Peyer's patch (tissue), 4 donors: ENCODE measurements around the gene EPB41L1. TPM values are rescaled to one million over a fixed set of nuclear protein-coding genes. Genes with fewer than 3 reads are reported as not detected.

Experiments
- DNase-seq, 3 donors: peaks; one replicate each; pipeline ENCODE4 v3.0.0-alpha.2; 2017 to 2019
- H3K27ac ChIP-seq, 4 donors: fragments of 200-600 bp; sonication (generic); one replicate each; pipeline ENCODE4 v1.5.1; 2016 to 2019
- H3K27me3 ChIP-seq, 2 donors: fragments of 200-600 bp; sonication (generic); one replicate each; pipeline ENCODE4 v1.5.1; 2019
- H3K36me3 ChIP-seq, 3 donors: fragments of 200-600 bp; sonication (generic); one replicate each; pipeline ENCODE4 v1.5.1; 2016 to 2019
- H3K4me1 ChIP-seq, 4 donors: fragments of 200-600 bp; sonication (generic); one replicate each; pipeline ENCODE4 v1.5.1; 2016 to 2019
- H3K4me3 ChIP-seq, 4 donors: fragments of 200-600 bp; sonication (generic); 1 replicate in 3 of 4; 2 replicates in 1 of 4; pipeline ENCODE4 v1.5.1; 2016 to 2019; ENCODE audit warnings: mild to moderate bottlenecking in 1 of 4
- H3K9me3 ChIP-seq, 4 donors: fragments of 200-600 bp; sonication (generic); one replicate each; pipeline ENCODE4 v1.5.1; 2016 to 2019; ENCODE audit warnings: mild to moderate bottlenecking in 1 of 4
- CTCF ChIP-seq, 6 experiments: fragments of 450-650 bp in 4 of 6; fragments of 200-600 bp in 2 of 6; sonication (generic) in 1 of 6; IDR thresholded peaks; one replicate each; pipeline ENCODE4 v1.5.1; 2017 to 2019; ENCODE audit warnings: antibody characterized with exemption in 6 of 6, mild to moderate bottlenecking in 3 of 6, moderate library complexity in 1 of 6
- POLR2A ChIP-seq, 2 donors: fragments of 450-650 bp; IDR thresholded peaks; one replicate each; pipeline ENCODE4 v1.5.1; 2017; ENCODE audit warnings: antibody characterized with exemption in 2 of 2, mild to moderate bottlenecking in 2 of 2, moderate library complexity in 2 of 2
- total RNA-seq, 4 donors: library from RNA; depleted of rRNA; stranded (reverse); fragments of >200 nt; gene quantifications; one replicate each; pipeline ENCODE4 v1.1.0, GENCODE V29; 2016

The EPB41L1 gene
- total RNA-seq, 4 donors from 2014 or later: 23.1 to 104 (median 57.2) TPM

GRCh38 chr20:36279776-36280175 is 125.2 kb downstream of the EPB41L1 start:
- H3K4me3 ChIP-seq: no peak overlapping the region
- TF ChIP-seq POLR2A (IDR thresholded peaks at IDR 0.05) (no peak), CTCF (IDR thresholded peaks at IDR 0.05) (no peak)
- H3K36me3 ChIP-seq: no peaks in the 10 kb centered on the region
- DNase-seq: no peak
- H3K27ac ChIP-seq: no peak overlapping the region
- no peaks in the 10 kb centered on the region for H3K27me3 ChIP-seq
- no peaks in the 10 kb centered on the region for H3K4me1 ChIP-seq
- no peaks in the 10 kb centered on the region for H3K9me3 ChIP-seq

- no peak overlapping the region for H3K4me3 ChIP-seq
- H3K27me3 ChIP-seq: no peaks in the 10 kb centered on the region
- no peaks in the 10 kb centered on the region for H3K9me3 ChIP-seq
- TF ChIP-seq CTCF (IDR thresholded peaks at IDR 0.05): no peak
- no peak for TF ChIP-seq POLR2A (IDR thresholded peaks at IDR 0.05)
- DNase-seq: no peak
- no peak overlapping the region for H3K27ac ChIP-seq
- no peaks in the 10 kb centered on the region for H3K4me1 ChIP-seq
- no peaks in the 10 kb centered on the region for H3K36me3 ChIP-seq
Observed at GRCh38 chr20:36281785-36282380, 127.3 kb downstream of the EPB41L1 start.

Other genes with a start within 250 kb of the EPB41L1 start
- gene SCAND1, start 200.2 kb upstream of the EPB41L1 start, total RNA-seq: 100 to 1,000 TPM in 1 of 4 donors, 10 to 100 TPM in 3; 61.1 to 133 (median 83.4) TPM
- gene CNBD2, start 186.2 kb upstream of the EPB41L1 start, total RNA-seq: 10 to 100 TPM in 1 of 4 donors, 1 to 10 TPM in 3; 4.3 to 17.9 (median 8.6) TPM
- 10 to 100 TPM; 17.3 to 30.3 (median 29.5) TPM for gene AAR2, start 81.7 kb downstream of the EPB41L1 start, total RNA-seq
- 10 to 100 TPM; 44.5 to 70.1 (median 59.0) TPM for gene DLGAP4, start 151.6 kb downstream of the EPB41L1 start, total RNA-seq